ENCODE measurements around the gene AFF1.

The AFF1 gene

GRCh38 chr4:86955888-86956451 lies 21.2 kb downstream of the AFF1 start:
- no peak for DNase-seq (ENCODE audit: low read depth in 2 of 2)

- DNase-seq (ENCODE audit: low read depth in 2 of 2) = no peak
Measured at GRCh38 chr4:86957215-86957614, 22.4 kb downstream of the AFF1 start.

- no peak for DNase-seq (ENCODE audit: low read depth in 2 of 2)
Measured at GRCh38 chr4:86959588-86960500, 25.0 kb downstream of the AFF1 start.

GRCh38 chr4:86960557-86960961 lies 25.7 kb downstream of the AFF1 start:
- no peak for DNase-seq (ENCODE audit: low read depth in 2 of 2)

- DNase-seq (ENCODE audit: low read depth in 2 of 2) = no peak
Measured at GRCh38 chr4:86961116-86961515, 26.3 kb downstream of the AFF1 start.

DNA sequence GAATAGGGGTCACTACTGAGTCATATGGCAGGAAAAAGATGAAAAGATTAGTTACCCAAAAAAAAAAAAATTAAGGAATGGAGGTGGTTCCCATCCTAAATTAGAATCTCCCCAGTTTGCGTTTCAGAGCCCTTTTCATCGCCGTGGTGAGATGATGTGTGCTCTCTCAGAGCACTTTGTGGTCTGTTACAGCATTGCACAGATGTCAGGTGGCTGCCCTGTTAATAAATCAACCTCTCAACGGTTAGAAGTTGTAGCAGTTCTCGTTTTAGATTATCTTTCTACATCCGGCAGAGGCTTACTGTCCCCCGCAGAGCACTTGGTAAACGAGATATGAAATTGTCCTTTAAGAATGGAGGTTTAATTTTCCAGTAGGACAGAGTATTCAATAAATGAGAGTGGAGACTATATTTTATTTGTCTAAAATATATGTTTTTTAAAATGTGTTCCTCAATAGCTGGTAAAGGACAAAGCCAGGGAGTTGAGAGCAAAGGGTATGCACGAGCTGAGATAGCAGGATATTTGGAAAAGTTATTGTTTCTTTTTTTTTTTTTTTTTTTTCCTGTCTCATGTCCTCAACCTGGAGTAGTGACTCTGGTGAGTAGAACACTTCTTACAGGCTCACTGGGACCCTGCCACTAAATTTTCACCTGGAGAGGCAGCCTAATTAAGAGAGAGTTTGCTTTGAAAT lies 26.9 kb downstream of the AFF1 start:
- DNase-seq (ENCODE audit: low read depth in 2 of 2) = no peak

DNA sequence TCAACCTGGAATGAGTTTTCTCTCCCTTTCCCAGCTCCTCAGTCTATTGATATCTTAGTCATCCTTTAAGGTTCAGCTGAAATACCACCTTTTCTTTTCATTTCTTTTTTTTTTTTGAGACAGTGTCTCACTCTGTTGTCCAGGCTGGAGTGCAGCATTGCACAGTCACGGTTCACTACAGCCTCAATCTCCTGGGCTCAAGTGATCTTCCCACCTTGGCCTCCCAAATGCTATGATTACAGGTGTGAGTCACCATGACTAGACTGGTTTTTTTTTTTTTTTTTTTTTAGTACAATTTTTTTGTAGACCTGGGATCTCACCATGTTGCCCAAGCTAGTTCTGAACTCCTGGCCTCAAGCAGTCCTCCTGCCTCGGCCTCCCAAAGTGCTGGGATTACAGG lies 28.9 kb downstream of the AFF1 start:
- DNase-seq (ENCODE audit: low read depth in 2 of 2) = no peak

- no peak for DNase-seq (ENCODE audit: low read depth in 2 of 2)
Measured at GRCh38 chr4:86965019-86965976, 30.5 kb downstream of the AFF1 start.

DNA sequence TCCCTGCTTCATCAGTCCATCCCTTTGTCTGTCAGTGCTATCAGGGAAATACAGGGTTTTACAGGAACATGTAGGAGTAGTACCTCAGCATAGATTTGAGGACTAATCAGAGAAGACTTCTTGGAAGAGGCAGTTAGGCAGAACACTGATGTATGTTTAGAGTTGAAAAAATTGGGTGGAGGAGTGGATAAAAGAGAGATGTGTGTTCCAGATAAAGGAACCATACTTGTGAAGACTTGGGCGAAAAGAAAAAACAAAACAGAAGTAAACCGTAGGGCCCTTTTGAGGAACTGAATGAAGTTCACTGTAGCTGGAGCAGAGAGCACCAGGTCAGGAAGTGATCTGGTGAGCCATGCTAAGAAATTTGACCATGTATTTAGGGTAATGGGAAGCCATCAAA lies 32.3 kb downstream of the AFF1 start:
- DNase-seq (ENCODE audit: low read depth in 2 of 2) = no peak

DNA sequence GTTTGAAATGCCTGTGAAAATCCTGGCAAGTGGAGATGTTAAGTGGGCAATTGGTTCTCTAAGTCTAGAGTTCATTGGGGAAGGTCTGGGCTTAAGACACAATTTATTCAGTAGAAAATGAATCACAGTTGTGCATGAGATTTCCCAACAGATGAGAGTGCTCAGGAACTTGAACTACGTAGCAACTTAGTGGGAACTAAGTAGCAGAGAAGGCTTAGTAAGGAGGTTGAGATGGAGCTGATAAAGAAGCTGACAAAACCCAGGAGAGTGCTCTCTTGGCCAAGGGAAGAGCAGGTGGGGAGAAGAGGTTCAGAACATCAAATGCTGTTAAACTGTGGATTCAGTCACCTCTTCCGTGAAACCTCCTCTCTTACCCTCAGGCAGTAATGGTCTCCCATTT lies 33.0 kb downstream of the AFF1 start:
- DNase-seq (ENCODE audit: low read depth in 2 of 2) = no peak

DNA sequence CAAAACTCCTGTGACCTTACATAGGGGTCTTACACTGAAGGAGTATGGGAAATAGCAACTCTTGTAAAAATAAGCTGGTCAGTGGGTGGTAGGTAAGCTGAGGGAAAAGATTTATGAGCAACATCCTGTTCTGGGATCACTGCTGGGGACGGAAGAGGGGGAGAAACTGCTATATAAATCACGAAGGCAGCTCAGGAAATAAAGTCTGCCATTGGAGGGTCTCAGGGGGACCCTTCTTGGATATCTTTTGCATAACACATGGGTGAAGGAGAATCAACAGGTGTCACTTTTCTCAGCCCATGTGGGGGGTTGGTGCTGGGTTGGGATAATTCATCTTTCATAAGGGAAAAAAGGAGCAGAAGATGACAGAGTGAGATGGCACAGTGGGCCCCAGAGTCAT lies 33.7 kb downstream of the AFF1 start:
- no peak for DNase-seq (ENCODE audit: low read depth in 2 of 2)

DNA sequence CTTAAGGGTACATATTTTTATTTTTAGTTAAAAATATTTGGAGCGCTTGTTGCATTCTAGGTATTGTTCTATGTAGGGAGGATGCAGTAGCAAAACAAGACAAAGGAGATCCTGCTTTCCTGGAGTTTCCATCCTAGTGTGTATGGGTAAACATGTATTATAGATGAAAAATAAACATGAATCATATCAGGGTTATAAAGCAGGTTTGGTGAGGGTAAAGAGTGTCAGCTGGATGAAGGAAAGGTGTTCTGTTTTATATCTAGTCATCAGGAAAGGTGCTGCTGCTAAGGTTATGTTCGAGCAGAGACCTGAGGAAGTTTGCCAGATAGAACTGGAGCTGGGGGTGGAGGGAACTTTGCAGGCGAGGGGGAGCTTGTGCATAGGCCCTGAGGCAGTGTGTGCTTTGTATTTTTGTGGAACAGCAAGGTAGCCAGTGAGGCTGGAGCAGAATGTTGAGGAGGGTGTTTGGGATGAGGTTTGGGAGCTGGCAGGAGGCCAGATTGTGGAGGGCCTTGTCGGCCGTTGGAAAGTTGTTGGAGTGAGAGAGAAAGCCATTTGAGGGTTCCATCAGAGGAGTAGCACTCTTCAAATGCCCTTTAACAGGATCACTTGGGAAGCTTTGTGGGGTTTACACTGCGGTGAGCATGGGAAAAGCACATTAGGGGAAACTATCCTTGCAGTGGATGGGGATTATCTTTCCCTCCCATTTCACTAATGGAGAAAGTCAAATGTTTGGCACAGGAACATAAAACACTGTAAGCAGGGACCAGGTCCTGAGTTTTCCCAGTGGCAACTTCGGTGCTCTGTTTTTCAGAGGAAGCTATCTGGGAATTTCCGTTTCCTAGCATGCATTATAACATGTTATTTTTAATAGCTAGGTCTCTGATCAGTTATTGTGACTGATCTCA lies 35.9 kb downstream of the AFF1 start:
- no peak for DNase-seq (ENCODE audit: low read depth in 2 of 2)

- no peak for DNase-seq (ENCODE audit: low read depth in 2 of 2)
Measured at GRCh38 chr4:86971355-86971683, 36.5 kb downstream of the AFF1 start.

GRCh38 chr4:86972997-86973396 lies 38.2 kb downstream of the AFF1 start:
- no peak for DNase-seq (ENCODE audit: low read depth in 2 of 2)

DNA sequence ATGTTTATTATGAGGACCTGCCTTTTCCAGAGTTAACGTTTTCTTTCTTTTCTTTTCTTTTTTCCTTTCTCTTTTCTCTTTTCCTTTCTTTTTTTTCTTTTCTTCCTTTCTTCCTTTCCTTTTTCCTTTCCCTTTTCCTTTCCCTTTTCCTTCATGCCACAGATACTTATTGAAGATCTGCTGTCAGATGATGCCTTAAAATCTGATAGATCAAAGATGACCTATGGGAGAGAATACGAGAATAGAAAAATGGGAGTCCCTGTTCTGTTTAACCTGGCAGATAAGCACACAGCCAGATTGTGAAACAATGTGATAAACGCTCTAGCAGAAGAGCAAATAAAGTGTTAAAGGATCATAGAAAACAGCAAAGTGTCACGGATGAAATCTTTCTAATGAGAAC lies 38.9 kb downstream of the AFF1 start:
- no peak for DNase-seq (ENCODE audit: low read depth in 2 of 2)

- DNase-seq (ENCODE audit: low read depth in 2 of 2) = no peak
Measured at GRCh38 chr4:86974551-86974994, 39.8 kb downstream of the AFF1 start.

- DNase-seq (ENCODE audit: low read depth in 2 of 2) = no peak
Measured at GRCh38 chr4:86975927-86976326, 41.1 kb downstream of the AFF1 start.

DNA sequence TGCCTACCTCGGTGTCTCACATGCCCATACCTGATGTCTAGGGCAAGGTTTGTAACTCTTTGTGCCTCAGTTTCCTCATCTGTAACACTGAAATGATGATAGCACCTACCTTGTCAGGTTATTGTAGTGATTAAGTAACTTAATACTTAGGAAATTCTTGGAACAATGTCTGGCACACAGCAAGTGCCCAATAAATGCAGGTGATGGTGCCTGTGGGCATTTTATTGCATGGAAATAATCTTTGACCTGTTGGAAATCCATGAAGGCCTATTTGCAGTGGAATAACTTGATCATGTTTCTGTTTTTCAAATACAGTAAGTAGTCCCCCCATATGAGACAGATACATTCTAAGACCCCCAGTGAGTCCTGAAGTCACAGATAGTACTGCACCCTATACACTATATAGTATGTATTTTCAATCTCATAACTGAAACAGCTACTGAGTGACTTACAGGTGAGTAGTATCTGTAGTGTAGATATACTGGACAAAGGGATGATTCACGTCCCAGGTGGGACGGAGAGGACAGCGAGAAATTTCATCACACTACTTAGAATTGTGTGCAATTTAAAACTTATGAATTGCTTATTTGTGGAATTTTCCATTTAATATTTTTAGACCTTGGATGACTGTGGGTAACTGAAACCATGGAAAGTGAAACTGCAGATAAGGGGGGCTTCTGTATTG lies 42.1 kb downstream of the AFF1 start:
- DNase-seq (ENCODE audit: low read depth in 2 of 2) = no peak

DNA sequence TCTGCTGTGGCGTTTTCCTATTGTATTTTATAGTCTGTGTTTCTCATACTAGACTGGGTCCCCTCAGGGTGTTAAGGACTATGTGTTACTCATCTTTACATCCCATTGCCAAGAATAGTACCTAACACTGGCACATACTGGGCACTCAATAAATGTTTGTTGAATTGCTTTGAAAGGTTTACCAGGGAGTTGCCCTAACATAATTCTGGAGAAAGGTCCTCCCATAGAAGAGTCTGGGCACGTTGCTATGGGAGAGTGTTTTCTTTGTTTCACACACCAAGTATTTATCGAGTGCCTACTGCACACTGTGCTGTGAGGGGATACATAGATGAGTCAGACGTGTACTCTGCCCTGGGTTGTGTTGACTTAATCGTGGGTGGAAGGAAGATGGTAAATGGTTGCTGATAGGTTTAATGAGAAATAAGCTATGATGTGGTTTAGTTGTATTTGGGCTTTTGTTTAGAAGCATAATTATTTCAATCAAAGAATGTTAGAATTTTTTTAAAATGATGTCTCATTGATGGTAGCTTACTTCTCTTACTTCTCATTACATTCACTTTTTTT lies 42.9 kb downstream of the AFF1 start:
- DNase-seq (ENCODE audit: low read depth in 2 of 2) = no peak

GRCh38 chr4:86978709-86979108 lies 43.9 kb downstream of the AFF1 start:
- no peak for DNase-seq (ENCODE audit: low read depth in 2 of 2)
